Left lung (tissue), 10 donors: Measurements from ENCODE around the gene RBP2. TPM values are rescaled to one million over a fixed set of nuclear protein-coding genes. Genes with fewer than 3 reads are reported as not detected.

ENCODE experiments used
- ATAC-seq: fragments of 200-7000 bp; cut with Tn5 transposase; one replicate; pipeline ENCODE4 v1.9.1; 2020; ENCODE audit warnings: moderate library complexity
- DNase-seq, 4 donors: peaks; one replicate each; pipeline ENCODE4 v3.0.0-alpha.2; 2013 to 2020
- H3K27ac ChIP-seq, 2 donors: fragments of 200-600 bp; sonication (generic) in 1 of 2; one replicate each; pipeline versions ENCODE4 v1.5.0 to v1.8.0; 2020 to 2021
- H3K27me3 ChIP-seq, 2 donors: fragments of 200-600 bp; sonication (generic) in 1 of 2; one replicate each; pipeline versions ENCODE4 v1.5.0 to v1.8.0; 2020 to 2021
- H3K36me3 ChIP-seq, 2 donors: fragments of 200-600 bp; sonication (generic) in 1 of 2; one replicate each; pipeline versions ENCODE4 v1.5.0 to v1.8.0; 2020 to 2021
- H3K4me1 ChIP-seq, 2 donors: fragments of 200-600 bp; one replicate each; pipeline ENCODE4 v1.8.0; 2021
- H3K4me3 ChIP-seq, 2 donors: fragments of 200-600 bp; sonication (generic) in 1 of 2; one replicate each; pipeline versions ENCODE4 v1.5.0 to v1.8.0; 2020 to 2021; ENCODE audit warnings: mild to moderate bottlenecking in 1 of 2
- H3K9me3 ChIP-seq, 2 donors: fragments of 200-600 bp; sonication (generic) in 1 of 2; one replicate each; pipeline versions ENCODE4 v1.5.0 to v1.8.0; 2020 to 2021
- CTCF ChIP-seq, 2 donors: fragments of 200-600 bp; sonication (generic) in 1 of 2; IDR thresholded peaks; one replicate each; pipeline versions ENCODE4 v1.5.0 to v1.8.0; 2021; ENCODE audit warnings: antibody characterized with exemption in 2 of 2
- intact Hi-C, 2 donors: fragments of 100-400 bp; cut with DNase I; formaldehyde crosslinking; loops; one replicate each; pipeline versions ENCODE4 v1.11.2 to v1.14.2; 2022
- polyA plus RNA-seq, 6 donors: library from polyadenylated mRNA; unstranded; fragments of 120-200 nt; gene quantifications; one replicate each; pipeline ENCODE4 v1.2.1, GENCODE V29; 2013; ENCODE audit not compliant: insufficient read length in 6 of 6
- total RNA-seq, 2 donors: library from RNA; stranded (reverse); fragmentation: NEBNext Ultra II Directional; extraction: Animal tissue kit (Norgen Biotek cat#: 25700); gene quantifications; one replicate each; pipeline ENCODE4 v1.2.1, GENCODE V29; 2021
- donor health status: DM: no; HTN: yes; CAD: no.
- donor health status: DM: no; HTN: no; CAD: no.

RBP2 gene
- total and polyA plus RNA-seq, 8 donors, result 0.26 to 9.3 (median 0.70) TPM; not detected in 1

- Histone ChIP-seq H3K27me3 (no peaks in the 10 kb centered on the region), H3K36me3 (no peaks in the 10 kb centered on the region), H3K9me3 (no peaks in the 10 kb centered on the region), H3K4me1 (no peaks in the 10 kb centered on the region), H3K4me3 (no peak overlapping the region), H3K27ac (no peak overlapping the region)
- ATAC-seq (no peak), DNase-seq (no peak)
- intact Hi-C loops, result no loop called here
- no peak for TF ChIP-seq CTCF (IDR thresholded peaks at IDR 0.05)
These were observed 33.1 kb downstream of the RBP2 start for GRCh38 chr3:139443186-139443585.

GRCh38 chr3:139441656-139442055 lies 34.7 kb downstream of the RBP2 start:
- no peak overlapping the region for H3K4me3 ChIP-seq
- intact Hi-C loops, result no loop called here
- H3K27me3 ChIP-seq, result no peaks in the 10 kb centered on the region
- TF ChIP-seq CTCF (IDR thresholded peaks at IDR 0.05), result no peak
- no peak for ATAC-seq
- H3K4me1 ChIP-seq, result no peaks in the 10 kb centered on the region
- H3K27ac ChIP-seq, result no peak overlapping the region
- H3K36me3 ChIP-seq, result no peaks in the 10 kb centered on the region
- no peak for DNase-seq
- no peaks in the 10 kb centered on the region for H3K9me3 ChIP-seq

- ATAC-seq (no peak), DNase-seq (no peak)
- Histone ChIP-seq H3K27me3 (no peaks in the 10 kb centered on the region), H3K4me1 (no peaks in the 10 kb centered on the region), H3K4me3 (no peak overlapping the region), H3K36me3 (no peaks in the 10 kb centered on the region), H3K9me3 (no peaks in the 10 kb centered on the region), H3K27ac (no peak overlapping the region)
- intact Hi-C loops, result no loop called here
- no peak for TF ChIP-seq CTCF (IDR thresholded peaks at IDR 0.05)
These were observed 35.4 kb downstream of the RBP2 start for GRCh38 chr3:139440639-139441556.

- H3K9me3 ChIP-seq, result no peaks in the 10 kb centered on the region
- H3K27ac ChIP-seq, result no peak overlapping the region
- TF ChIP-seq CTCF (IDR thresholded peaks at IDR 0.05), result no peak
- H3K4me3 ChIP-seq, result no peak overlapping the region
- peak; percentile 42 for ATAC-seq
- intact Hi-C loops, result no loop called here
- H3K27me3 ChIP-seq, result no peaks in the 10 kb centered on the region
- H3K36me3 ChIP-seq, result no peaks in the 10 kb centered on the region
- peaks cover 0 to 7% of the 10 kb centered on the region in 2 donors for H3K4me1 ChIP-seq
- DNase-seq, result no peak
These were observed 37.0 kb downstream of the RBP2 start for GRCh38 chr3:139439278-139439677.

- TF ChIP-seq CTCF (IDR thresholded peaks at IDR 0.05), result no peak
- intact Hi-C loops, result no loop called here
- Histone ChIP-seq H3K4me3 (no peak overlapping the region), H3K9me3 (peaks cover 0 to 2% of the 10 kb centered on the region in 2 donors), H3K4me1 (peaks cover 0 to 7% of the 10 kb centered on the region in 2 donors), H3K27me3 (no peaks in the 10 kb centered on the region), H3K36me3 (no peaks in the 10 kb centered on the region), H3K27ac (peak overlapping the region in 1 of 2 donors; percentile 66)
- DNase-seq, result peak in 3 of 4 donors; percentile 32 to 60 (median 36)
- ATAC-seq, result peak; percentile 78
These were observed 41.5 kb downstream of the RBP2 start for GRCh38 chr3:139434764-139435307.
